Measurements from ENCODE around the gene RGS9. TPM values are rescaled to one million over a fixed set of nuclear protein-coding genes. Genes with fewer than 3 reads are reported as not detected.

Gene RGS9
- total and polyA plus RNA-seq, 2 donors (not counting 1 experiment from before 2014, with no cell fraction given), result 1.6 to 1.7 TPM

- no peaks in the 10 kb centered on the region for H3K36me3 ChIP-seq (ENCODE audit: control insufficient read depth, insufficient read depth, low read length)
- H4K20me1 ChIP-seq (ENCODE audit: control insufficient read depth, extremely low read depth, insufficient read depth, low read length), result no peaks in the 10 kb centered on the region
- no peaks in the 10 kb centered on the region for H3K4me1 ChIP-seq (ENCODE audit: control insufficient read depth, extremely low read depth, insufficient read depth, low read length)
- H3K4me2 ChIP-seq (ENCODE audit: extremely low read depth, insufficient read depth, low read length), result no peak overlapping the region
- no peaks in the 10 kb centered on the region for H3K9me3 ChIP-seq (ENCODE audit: control insufficient read depth, insufficient read depth, low read depth, low read length)
- no peak for TF ChIP-seq CTCF (conservative IDR thresholded peaks at IDR 0.05 in 1 of 2, IDR thresholded peaks at IDR 0.05 in 1 of 2; ENCODE audit: low read depth in 1 of 2, low read length in 2 of 2)
- no peak for TF ChIP-seq EZH2 (IDR thresholded peaks at IDR 0.05; ENCODE audit: low read length, missing control alignments)
- H3K79me2 ChIP-seq (ENCODE audit: control insufficient read depth, insufficient read depth, low read length), result no peaks in the 10 kb centered on the region
- no peak overlapping the region for H3K4me3 ChIP-seq (replicated peaks in 1 of 4; ENCODE audit: control extremely low read depth in 1 of 4, insufficient read depth in 1 of 4, low read depth in 3 of 4, low read length in 4 of 4)
- no peak overlapping the region for H3K9ac ChIP-seq (ENCODE audit: insufficient read depth, low read length)
- no peaks in the 10 kb centered on the region for H3K27me3 ChIP-seq (ENCODE audit: control insufficient read depth, insufficient read depth, low read length)
- H2AFZ ChIP-seq (ENCODE audit: low read length), result no peak overlapping the region
- no peak overlapping the region for H3K27ac ChIP-seq (ENCODE audit: insufficient read depth, low read length)
- DNase-seq (ENCODE audit: low read depth in 2 of 2), result no peak
Observed at GRCh38 chr17:65184235-65184959, 47.2 kb downstream of the RGS9 start.

- DNase-seq (ENCODE audit: low read depth in 2 of 2), result no peak
- Histone ChIP-seq H3K79me2 (ENCODE audit: control insufficient read depth, insufficient read depth, low read length) (no peaks in the 10 kb centered on the region), H3K9me3 (ENCODE audit: control insufficient read depth, insufficient read depth, low read depth, low read length) (no peaks in the 10 kb centered on the region), H3K4me3 (replicated peaks in 1 of 4; ENCODE audit: control extremely low read depth in 1 of 4, insufficient read depth in 1 of 4, low read depth in 3 of 4, low read length in 4 of 4) (no peak overlapping the region), H3K36me3 (ENCODE audit: control insufficient read depth, insufficient read depth, low read length) (no peaks in the 10 kb centered on the region), H4K20me1 (ENCODE audit: control insufficient read depth, extremely low read depth, insufficient read depth, low read length) (no peaks in the 10 kb centered on the region), H2AFZ (ENCODE audit: low read length) (no peak overlapping the region), H3K4me2 (ENCODE audit: extremely low read depth, insufficient read depth, low read length) (no peak overlapping the region), H3K27ac (ENCODE audit: insufficient read depth, low read length) (no peak overlapping the region), H3K4me1 (ENCODE audit: control insufficient read depth, extremely low read depth, insufficient read depth, low read length) (no peaks in the 10 kb centered on the region), H3K27me3 (ENCODE audit: control insufficient read depth, insufficient read depth, low read length) (no peaks in the 10 kb centered on the region), H3K9ac (ENCODE audit: insufficient read depth, low read length) (no peak overlapping the region)
- TF ChIP-seq CTCF (conservative IDR thresholded peaks at IDR 0.05 in 1 of 2, IDR thresholded peaks at IDR 0.05 in 1 of 2; ENCODE audit: low read depth in 1 of 2, low read length in 2 of 2) (no peak), EZH2 (IDR thresholded peaks at IDR 0.05; ENCODE audit: low read length, missing control alignments) (no peak)
Observed at GRCh38 chr17:65185062-65185461, 47.9 kb downstream of the RGS9 start.

- Histone ChIP-seq H3K27ac (ENCODE audit: insufficient read depth, low read length) (no peak overlapping the region), H2AFZ (ENCODE audit: low read length) (no peak overlapping the region), H3K9me3 (ENCODE audit: control insufficient read depth, insufficient read depth, low read depth, low read length) (no peaks in the 10 kb centered on the region), H3K4me1 (ENCODE audit: control insufficient read depth, extremely low read depth, insufficient read depth, low read length) (no peaks in the 10 kb centered on the region), H3K27me3 (ENCODE audit: control insufficient read depth, insufficient read depth, low read length) (no peaks in the 10 kb centered on the region), H3K36me3 (ENCODE audit: control insufficient read depth, insufficient read depth, low read length) (no peaks in the 10 kb centered on the region), H4K20me1 (ENCODE audit: control insufficient read depth, extremely low read depth, insufficient read depth, low read length) (no peaks in the 10 kb centered on the region), H3K79me2 (ENCODE audit: control insufficient read depth, insufficient read depth, low read length) (no peaks in the 10 kb centered on the region), H3K4me3 (replicated peaks in 1 of 4; ENCODE audit: control extremely low read depth in 1 of 4, insufficient read depth in 1 of 4, low read depth in 3 of 4, low read length in 4 of 4) (no peak overlapping the region), H3K4me2 (ENCODE audit: extremely low read depth, insufficient read depth, low read length) (no peak overlapping the region), H3K9ac (ENCODE audit: insufficient read depth, low read length) (no peak overlapping the region)
- no peak for TF ChIP-seq EZH2 (IDR thresholded peaks at IDR 0.05; ENCODE audit: low read length, missing control alignments)
- TF ChIP-seq CTCF (conservative IDR thresholded peaks at IDR 0.05 in 1 of 2, IDR thresholded peaks at IDR 0.05 in 1 of 2; ENCODE audit: low read depth in 1 of 2, low read length in 2 of 2), result no peak
- no peak for DNase-seq (ENCODE audit: low read depth in 2 of 2)
Observed at GRCh38 chr17:65185668-65186382, 48.7 kb downstream of the RGS9 start.

Measured in fibroblast of lung (primary cell).